ENCODE data around the gene HEXA.

- TF ChIP-seq CTCF (conservative IDR thresholded peaks at IDR 0.05; ENCODE audit: low read length), result no peak
- TF ChIP-seq EZH2phosphoT487 (IDR thresholded peaks at IDR 0.05; ENCODE audit: borderline replicate concordance), result no peak
Observed at GRCh38 chr15:72319360-72319984, 56.3 kb downstream of the HEXA start.

Data from Loucy (cell line).